NCI-H2107 treated with DMSO at 0.1 percent for 48 hours (cell line): ENCODE results near the gene PDZD2.

Source experiments
- DNase-seq: peaks from one replicate; lab custom pipeline; 2025; ENCODE audit not compliant: unreplicated experiment; lab: John Stamatoyannopoulos, UW

The PDZD2 gene

DNA sequence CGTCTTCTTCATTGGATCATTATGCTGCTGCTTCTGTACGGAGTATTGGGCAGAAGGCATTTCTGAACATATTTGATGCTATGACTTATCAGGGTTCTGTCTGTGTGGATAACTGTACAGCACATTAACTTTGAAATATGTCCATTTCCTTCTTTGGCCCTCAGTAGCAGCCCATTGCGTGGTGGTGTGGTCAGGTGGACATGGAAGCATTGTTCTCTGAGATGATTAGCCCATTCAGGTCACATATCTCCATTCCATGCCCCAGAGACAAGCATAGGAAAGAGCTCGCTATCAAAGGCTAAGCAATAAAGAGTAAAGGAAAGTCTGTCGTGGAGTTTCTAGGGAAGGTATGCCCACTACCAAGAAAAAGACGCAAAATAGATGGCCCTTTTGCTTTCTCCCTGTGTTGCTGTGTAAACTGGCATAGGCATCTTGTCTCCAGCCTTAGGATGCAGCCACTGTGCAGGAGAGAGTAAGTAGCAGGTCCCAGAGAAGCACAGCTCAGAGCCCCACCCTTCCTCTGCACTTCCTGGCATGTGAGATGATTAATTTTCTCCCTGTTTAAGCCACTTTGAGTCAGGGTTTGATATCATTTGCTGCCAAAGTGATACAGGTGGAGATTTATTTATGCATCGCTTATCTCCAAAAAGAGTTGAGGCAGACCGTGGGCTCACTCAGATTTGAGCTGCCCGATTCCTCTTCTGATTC is 221.9 kb downstream of the PDZD2 start:
- no peak for DNase-seq

DNA sequence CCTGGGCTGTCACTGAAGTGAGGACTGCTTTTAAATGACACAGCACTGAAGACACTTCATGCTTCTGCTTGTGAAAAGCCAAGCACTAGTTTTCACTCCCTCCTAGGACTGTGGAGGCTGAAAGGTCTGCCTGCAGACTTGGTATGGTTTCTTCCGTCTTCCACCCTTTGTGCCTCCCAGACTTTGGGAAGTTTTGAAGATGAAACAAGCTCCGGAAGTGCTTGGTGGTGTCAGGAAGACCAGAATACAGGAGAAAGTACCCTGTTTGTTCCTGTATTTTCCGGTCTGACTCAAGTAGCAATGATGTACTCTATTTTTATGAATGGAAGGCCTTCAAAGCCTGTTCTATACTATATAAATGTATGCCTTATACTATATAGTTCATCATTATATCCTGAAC is 222.7 kb downstream of the PDZD2 start:
- DNase-seq: no peak

DNA sequence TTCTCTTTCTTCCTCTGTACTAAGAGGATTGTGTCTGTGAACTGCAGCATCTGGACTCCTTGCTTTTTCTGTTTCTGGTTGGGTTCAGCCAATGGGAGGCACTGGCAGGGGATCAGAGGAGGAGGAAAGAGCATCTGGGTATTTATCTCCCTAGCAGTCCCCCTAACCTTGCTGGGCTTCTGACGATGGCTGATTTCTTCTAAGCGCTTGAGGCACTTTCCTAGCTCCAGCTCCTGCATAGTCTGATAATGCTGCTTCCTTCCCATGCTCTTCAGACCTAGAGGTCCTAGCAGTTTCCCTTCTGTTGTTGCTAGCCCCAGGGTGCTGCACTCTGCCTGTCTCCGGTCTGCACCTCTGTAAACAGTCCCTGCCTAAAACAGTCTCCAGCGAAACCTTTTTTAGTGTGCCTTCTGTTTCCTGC is 225.1 kb downstream of the PDZD2 start:
- DNase-seq: no peak

DNA sequence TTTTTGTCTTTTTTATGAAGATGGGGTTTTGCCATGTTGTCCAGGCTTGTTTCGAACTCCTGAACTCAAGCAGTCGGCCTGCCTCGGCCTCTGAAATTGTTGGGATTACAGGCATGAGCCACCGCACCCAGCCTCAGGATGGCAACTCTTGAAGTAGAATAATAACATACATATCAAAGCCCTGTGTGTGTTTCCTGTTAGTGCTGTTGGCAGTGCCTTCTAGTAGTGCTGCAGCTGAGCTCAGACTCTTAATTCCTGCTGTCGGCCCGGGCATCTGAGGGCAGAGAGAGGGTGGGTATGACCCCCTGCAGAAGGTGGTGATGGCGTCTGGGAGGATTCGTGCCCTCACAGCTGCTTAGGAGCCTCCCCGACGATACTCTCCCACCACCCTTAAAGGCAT is 227.2 kb downstream of the PDZD2 start:
- no peak for DNase-seq

DNA sequence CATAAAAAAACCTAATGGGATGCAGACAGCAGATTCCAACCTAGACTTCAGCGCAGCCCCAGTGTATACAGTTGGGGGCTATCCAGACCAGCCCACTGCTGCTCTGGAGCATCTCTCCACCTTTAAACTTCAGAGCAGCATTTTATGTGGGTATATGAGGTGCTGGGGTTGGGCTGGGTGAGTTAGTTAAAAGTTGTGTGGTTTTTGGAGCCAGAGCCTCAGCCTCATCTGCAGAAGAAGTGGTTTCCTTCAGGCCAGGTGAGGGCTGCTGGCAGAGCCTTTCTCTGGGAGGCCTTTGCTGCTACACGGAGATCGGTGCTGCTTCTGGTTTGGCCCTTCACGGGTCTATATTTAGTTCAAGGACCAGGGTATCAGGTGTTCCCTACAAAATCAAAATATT is 228.3 kb downstream of the PDZD2 start:
- DNase-seq: no peak

DNA sequence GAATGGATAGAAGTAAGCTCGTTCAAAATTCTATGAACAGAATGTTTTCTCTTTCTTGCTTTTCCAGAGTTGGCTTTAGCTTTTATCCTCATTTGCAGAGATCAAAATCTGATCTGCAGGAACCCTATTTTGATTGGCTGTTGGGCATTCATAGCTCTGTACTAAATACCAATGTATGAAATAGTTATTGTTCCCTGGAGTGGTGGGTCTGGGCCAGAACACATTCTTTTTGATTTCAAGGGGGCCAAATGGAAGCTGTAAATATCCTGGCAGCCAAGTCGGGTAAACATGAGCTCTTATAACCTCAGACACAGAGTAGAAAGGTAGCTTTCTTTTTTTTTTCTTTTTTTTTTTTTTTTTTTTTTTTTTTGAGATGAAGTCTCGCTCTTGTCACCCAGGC is 241.5 kb downstream of the PDZD2 start:
- DNase-seq: no peak

DNA sequence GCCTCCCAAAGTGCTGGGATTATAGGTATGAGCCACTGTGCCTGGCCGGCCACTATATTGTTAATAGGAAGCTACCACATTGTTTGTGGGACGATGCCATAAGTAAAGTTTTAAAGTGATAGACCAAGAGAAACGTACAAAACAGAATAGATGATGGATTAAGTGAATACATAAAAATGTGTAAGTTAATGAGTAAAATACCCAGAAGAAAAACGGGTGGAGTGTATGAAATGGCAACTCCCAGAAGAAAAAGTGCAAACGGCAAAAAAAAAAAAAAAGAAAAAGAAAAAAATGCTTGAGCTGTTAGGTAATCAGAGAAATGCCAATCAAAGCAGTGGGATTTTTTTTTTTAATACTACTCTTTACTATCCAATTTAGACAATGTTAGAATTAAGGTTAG is 246.0 kb downstream of the PDZD2 start:
- DNase-seq: no peak

DNA sequence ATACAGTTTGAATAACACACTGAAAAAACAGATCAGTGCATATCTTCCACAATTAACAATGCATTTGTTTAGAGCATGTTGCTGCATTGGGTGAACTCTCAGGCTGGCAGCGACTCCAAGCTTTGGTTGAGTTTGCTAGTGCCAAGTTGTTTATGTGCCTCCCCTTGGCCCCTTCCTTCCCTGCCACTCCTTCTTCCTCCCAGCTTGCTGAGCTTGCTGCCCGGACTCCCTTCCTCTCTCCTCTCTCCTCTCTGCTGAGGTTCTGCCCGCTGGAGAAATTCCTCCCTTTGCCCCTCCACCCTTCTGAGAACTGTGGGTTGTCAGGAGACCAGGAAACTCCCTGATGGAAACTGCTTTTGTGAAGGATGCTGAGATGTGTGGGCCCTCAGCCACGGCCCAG is 247.3 kb downstream of the PDZD2 start:
- no peak for DNase-seq

DNA sequence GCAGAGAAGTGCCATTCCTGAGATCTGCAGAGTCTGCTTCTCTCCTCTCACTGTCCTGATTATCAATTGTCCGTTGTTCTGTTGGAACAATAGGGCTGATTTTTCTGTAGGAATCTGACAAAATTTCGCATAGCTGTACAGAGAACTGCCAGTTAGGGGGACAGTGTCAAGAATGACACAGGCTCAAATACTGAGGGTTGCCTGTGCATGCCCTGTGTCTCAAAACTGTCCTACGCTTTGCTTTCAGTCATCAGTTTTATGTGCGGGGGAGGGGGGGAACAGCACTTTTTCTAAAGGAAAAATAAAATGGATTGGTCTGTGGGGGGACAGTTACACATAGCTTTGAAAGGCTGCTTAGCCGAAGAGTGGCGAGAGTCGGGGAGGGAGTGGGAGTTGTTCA is 248.6 kb downstream of the PDZD2 start:
- no peak for DNase-seq

DNA sequence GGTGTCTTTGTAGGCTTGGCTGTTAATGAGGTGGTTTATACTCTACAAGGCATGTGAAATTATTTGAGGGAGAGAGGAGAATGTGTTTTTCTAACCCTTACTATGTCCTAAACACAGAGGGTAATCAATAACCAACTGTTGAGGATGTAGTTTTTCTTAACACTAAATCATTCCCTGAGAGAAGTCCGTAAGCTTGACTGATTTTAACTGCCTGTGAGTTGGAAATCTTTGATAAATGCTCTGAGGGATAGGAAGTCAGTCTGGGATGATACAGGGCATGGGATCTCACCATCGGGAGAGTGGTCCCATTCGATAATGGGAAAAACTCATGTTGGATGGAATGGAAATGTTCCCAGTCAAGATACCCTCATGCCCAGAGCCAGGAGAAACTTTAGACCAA is 249.6 kb downstream of the PDZD2 start:
- DNase-seq: no peak

DNA sequence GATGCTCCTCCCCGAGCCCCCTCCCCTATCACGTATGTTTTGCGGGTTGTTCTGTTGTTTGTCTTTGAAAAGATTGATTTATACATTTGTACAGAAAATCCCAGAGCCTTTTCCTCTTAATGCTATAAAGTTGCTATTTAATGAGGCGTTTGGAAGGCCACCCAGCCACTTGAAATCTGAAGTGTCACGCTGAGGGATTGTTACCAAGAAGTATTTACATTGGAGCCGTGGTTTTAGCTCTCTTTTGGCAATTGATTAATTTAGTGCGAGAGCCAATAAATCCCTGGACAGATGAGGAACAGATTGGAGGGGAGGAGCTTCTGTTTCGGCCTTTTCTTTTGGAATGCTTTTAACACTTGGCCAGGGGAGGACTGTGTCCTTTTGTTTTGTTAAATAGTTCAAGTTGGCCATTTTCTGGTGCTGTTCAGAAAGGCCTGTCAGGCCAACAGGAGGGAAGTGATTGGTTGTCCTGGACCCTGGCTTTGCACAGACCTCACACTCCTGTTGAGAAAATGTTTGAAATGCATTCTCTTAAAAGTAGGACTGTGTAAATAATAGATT is 250.2 kb downstream of the PDZD2 start:
- peak; percentile 36 for DNase-seq

DNA sequence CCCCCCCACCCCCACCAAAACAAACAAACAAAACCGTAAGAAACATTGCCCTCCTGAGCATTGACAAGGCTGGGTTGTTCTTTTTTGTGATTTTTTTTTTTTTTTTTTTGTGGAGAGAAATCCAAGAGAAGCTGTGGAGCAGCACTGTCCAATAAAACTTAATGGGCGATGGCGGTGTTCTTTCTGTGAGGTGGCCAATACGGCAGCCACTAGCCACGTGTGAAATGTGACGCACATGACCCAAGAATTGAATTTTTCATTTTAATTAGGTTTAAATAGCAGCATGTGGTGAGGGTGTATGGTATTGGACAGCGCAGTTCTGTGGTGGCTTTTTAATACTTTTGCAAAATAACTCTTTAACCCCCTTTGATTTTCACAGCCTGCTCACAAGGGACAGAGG is 251.1 kb downstream of the PDZD2 start:
- DNase-seq: no peak

DNA sequence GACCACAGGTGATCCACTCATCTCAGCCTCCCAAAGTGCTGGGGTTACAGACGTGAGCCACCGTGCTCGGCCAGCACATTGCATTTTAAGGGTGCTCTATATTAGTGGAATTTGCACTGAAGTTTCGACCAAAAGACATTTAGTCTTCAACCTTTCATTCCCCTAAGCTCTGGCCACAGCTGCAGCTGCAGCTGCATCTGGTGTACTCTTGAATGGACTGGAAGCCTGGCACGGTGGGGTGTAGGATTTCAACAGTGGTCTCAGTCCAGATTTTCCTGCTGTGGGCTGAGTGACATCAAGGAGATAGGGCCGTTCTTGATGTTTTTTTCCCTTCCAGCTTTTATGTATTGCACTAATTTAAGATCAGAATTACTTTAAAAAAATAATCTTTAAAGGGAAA is 255.2 kb downstream of the PDZD2 start:
- no peak for DNase-seq

DNA sequence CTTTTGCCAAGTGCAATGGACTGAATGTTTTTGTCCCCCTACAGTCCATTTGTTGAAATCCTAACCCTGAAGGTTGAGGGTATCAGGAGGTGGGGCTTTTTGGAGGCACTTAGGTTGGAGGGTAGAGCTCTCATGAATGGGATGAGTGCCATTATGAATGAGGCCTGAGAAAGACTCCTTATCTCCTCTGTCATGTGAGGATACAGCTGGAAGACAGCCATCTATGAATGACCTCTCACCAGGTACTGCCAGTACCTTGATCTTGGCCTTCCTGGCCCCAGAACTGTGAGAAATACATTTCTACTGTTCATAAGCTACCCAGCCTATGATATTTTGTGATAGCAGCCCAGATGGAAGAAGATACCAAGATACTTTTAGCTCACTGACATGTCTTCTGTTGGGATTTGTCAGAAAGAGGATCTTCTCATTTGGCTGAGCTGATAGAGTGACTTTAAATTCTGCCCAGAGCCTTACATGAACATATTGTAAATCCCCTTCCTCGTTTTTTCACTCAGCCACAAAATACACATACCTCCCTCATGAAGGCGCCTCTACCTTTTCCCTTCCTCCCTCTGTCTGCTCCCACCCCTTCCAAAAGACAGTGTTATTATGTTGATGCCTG is 256.4 kb downstream of the PDZD2 start:
- no peak for DNase-seq

DNA sequence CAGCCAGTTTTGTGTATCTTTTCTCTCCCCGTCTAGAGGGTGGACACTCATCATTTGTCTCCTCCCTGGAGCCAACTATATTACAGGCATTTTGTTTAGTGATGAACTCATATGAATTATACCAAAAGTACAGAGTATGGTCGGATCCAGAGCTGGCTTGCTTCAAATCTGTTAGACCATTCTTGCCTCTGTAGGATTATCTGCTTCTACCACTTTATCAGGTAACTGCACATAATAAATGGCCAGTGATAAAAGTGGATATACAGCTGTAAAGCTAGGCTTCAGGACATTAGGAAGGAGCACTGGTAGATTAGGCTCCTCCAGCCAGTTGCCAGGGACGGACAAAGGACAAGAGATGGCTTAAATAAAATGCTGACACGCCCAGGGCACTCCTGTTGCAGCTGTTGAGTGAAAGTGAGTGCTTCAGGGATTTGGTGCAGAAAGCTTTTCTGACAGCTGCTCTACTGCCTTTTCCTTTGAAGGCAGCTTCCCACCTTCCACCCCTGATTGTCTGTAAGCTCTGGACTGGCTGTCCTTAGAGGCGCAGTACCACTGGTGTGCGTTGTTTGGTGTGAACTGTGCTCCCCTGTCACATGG is 259.2 kb downstream of the PDZD2 start:
- DNase-seq: no peak

DNA sequence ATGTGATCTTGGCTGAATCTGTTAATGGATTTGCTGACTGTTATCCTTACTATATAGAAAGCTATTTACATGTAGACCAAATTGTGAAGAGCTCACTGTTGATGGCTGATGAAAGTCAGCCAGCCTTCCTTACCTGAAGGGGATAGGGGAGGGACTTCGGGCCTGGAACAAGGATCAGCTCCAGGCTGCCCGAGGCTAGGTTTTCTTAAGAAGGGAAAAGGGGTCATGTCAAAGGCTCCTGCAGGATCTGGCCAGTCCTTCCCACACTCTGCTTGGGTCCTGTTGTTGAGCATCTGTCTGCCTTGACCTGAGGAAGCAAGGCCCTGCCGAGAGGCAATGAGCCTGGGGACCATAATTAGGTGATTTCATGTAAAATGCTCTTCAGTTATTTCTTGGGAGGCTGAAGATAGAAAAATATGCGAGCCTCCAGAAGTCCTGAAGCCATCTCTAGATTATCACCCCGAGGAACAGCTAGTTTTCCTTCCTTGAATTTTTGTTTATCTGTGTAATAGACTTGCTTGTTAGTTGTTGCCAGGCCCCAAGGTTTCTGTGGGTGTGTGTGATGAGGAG is 261.4 kb downstream of the PDZD2 start:
- no peak for DNase-seq

DNA sequence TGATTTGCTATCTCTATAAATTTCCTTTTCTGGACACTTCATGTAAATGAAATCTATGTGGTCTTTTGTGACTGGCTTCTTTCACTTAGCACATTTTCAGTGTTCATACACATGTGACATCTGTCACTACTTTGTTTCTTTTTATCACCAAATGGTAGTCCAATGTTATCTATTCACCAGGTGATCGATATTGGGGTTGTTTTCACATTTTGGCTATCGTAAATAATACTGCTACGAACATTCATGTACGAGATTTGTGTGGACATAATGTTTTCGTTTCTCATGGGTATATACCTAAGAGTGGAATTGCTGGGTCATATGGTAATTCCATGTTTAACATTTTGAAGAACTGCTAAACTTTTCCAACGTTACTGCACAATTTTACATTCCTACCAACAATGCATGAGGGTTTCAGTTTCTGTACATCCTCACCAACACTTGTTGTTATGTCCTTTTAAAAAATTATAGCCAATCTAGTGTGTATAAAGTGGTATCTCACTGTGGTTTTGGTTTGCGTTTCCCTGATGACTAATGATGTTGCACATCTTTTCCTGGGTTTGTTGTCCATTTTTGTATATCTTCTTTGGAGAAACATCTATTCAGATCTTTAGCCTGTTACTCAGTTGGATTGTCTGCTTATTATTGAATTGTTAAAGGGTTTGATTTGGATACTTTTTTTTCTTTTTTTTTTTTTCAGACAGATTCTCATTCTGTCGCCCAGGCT is 263.0 kb downstream of the PDZD2 start:
- DNase-seq: no peak

DNA sequence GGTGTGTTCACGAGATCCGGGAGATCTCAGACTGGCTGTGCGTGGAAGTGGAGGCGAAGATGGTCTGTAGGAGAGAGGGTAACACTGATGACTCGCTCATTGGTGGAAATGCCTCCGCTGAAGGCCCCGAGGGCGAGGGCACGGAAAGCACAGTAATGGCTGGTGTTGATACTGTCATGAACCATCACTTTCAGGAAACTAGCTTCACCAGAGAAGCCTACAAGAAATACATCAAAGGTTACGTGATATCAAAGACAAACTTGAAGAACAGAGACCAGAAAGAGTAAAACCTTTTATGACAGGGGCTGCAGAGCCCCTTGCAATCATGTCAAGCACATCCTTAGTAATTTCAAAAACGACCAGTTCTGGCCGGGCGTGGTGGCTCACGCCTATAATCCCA is 269.5 kb downstream of the PDZD2 start:
- DNase-seq: no peak

DNA sequence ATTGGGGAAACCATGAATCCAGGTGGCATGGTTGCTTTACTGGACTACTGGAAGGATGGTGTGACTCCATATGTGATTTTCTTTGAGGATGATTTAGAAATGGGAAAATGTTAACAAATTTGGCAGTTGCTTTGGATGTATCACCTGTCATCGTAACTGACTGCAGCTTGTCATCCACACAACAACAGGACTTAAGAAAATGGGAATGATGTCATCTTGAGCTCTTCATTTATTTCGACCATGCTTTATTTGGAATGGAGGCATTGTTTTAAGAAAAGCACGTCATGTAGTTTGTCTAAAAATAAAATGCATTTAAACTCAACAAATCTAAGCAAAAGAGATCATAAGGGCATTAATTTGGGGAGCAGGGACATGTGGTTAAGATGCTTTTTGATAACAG is 270.1 kb downstream of the PDZD2 start:
- DNase-seq: no peak

DNA sequence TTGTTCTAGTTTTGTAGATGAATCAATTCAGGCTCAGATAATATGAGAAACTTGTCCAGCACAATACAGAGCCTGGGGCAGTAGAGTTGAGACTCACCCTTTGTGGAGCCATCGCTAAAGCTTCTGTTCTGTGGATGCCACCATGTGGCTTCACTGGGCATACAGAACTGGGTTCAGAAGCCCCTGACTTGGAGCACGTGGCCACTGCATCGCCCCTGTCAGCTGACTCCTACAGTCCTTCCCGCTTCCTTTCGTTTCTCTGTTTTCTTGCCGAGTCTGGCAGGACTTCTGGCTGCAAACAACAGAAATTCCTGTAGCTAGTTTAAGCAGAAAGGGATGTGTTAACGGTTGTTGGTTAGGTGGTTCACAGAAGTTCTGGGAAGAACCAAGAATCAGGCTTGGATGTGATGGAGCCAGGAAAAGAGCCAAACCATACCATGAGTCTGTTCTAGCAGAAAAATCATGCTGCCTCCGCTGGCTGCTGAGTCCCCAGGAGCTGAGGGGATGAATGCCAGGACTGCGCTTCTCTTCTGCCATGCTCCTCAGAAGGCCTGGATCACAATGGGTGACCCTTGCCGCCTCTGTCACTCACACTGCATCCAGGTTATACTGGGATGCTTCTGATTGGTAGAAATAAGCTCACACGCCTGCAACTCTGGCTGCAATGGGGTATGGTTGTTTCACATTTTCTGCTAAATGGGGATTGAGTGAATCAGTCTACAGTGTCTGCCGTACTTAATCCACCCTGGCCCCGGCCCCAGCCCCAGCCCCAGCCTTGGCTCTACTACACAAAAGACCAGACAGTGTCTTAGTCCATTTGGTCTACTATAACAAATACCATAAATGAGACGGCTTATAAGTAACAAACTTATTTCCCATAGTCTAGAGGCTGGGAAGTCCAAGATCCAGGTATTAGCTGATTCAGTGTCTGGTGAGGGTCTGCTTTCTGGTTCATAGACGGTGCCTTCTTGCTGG is 272.6 kb downstream of the PDZD2 start:
- DNase-seq: no peak
